Heart left ventricle (tissue), 16 donors: ENCODE data around the gene DNAJB13. TPM values are rescaled to one million over a fixed set of nuclear protein-coding genes. Genes with fewer than 3 reads are reported as not detected.

Source experiments
- ATAC-seq, 4 donors: fragments of 200-7000 bp; cut with Tn5 transposase; one replicate each; pipeline ENCODE4 v1.9.1; 2020 to 2022; ENCODE audit warnings: moderate library complexity in 4 of 4, mild to moderate bottlenecking in 3 of 4, moderate number of reproducible peaks in 1 of 4
- DNase-seq, 5 donors: peaks; one replicate each; pipeline ENCODE4 v3.0.0-alpha.2; 2020
- H3K27ac ChIP-seq, 12 donors: fragments of 200-600 bp; sonication (generic) in 4 of 12; one replicate each; pipeline versions ENCODE4 v1.5.0 to v1.8.0; 2016 to 2022; ENCODE audit warnings: mild to moderate bottlenecking in 2 of 12
- H3K27me3 ChIP-seq, 9 donors: fragments of 200-600 bp; sonication (generic) in 2 of 9; one replicate each; pipeline versions ENCODE4 v1.5.1 to v1.8.0; 2016 to 2022; ENCODE audit warnings: mild to moderate bottlenecking in 3 of 9
- H3K36me3 ChIP-seq, 9 donors: fragments of 200-600 bp; sonication (generic) in 2 of 9; one replicate each; pipeline versions ENCODE4 v1.5.0 to v1.8.0; 2018 to 2022; ENCODE audit warnings: mild to moderate bottlenecking in 2 of 9
- H3K4me1 ChIP-seq, 12 donors: fragments of 200-600 bp; sonication (generic) in 4 of 12; one replicate each; pipeline versions ENCODE4 v1.5.0 to v1.8.0; 2016 to 2022; ENCODE audit warnings: mild to moderate bottlenecking in 3 of 12
- H3K4me3 ChIP-seq, 12 donors: fragments of 200-600 bp; sonication (generic) in 4 of 12; one replicate each; pipeline versions ENCODE4 v1.5.0 to v1.8.0; 2017 to 2022; ENCODE audit warnings: mild to moderate bottlenecking in 9 of 12, moderate library complexity in 4 of 12
- H3K9me3 ChIP-seq, 12 donors: fragments of 200-600 bp; sonication (generic) in 4 of 12; one replicate each; pipeline versions ENCODE4 v1.5.0 to v1.8.0; 2016 to 2022; ENCODE audit warnings: mild to moderate bottlenecking in 1 of 12
- CTCF ChIP-seq, 12 donors: fragments of 200-600 bp; sonication (generic) in 4 of 12; IDR thresholded peaks; one replicate each; pipeline versions ENCODE4 v1.5.0 to v1.8.0; 2018 to 2022; ENCODE audit warnings: antibody characterized with exemption in 12 of 12, mild to moderate bottlenecking in 5 of 12
- POLR2A ChIP-seq, 2 donors: fragments of 450-650 bp; IDR thresholded peaks; one replicate each; pipeline ENCODE4 v1.6.1; 2017; ENCODE audit warnings: antibody characterized with exemption in 2 of 2, mild to moderate bottlenecking in 2 of 2, moderate library complexity in 2 of 2
- WGBS, 4 donors: extraction: QIAGEN DNeasy Blood & Tissue Kit in 2 of 4; methylation state at CpG; one replicate each; pipeline versions ENCODE4 v1.1.5 to v1.1.7; 2013 to 2018; 5-methylcytosine and 5-hydroxymethylcytosine counted together
- intact Hi-C, 10 donors: fragments of 100-400 bp; cut with DNase I; formaldehyde crosslinking; loops; one replicate each; pipeline versions ENCODE4 v1.11.1 to v1.14.2; 2022
- polyA plus RNA-seq, 2 donors: library from polyadenylated mRNA; stranded (reverse); fragments of 200-250 nt; gene quantifications; one replicate each; pipeline ENCODE4 v1.2.3, GENCODE V29; 2013
- total RNA-seq, 9 donors: library from RNA; depleted of rRNA in 2 of 9; stranded (reverse); fragments of >200 nt in 2 of 9; fragmentation: NEBNext Ultra II Directional in 3 of 9; extraction: Animal tissue kit (Norgen Biotek cat#: 25700) in 3 of 9; gene quantifications; one replicate each; pipeline versions ENCODE4 v1.1.0 to v1.2.4, GENCODE V29; 2016 to 2023
- donor health status: ischemic (EF 13 %, LVEDD 7.1; RV severe dilation, severe dysfunction).
- donor health status: healthy with polysubstance abuse.
- donor health status: DM: no; HTN: yes; CAD: no.
- donor health status: DM: no; HTN: no; CAD: no.
- donor health status: ischemic (EF 25% LVEDD 6.9; RV normal size, moderate dysfunction).
- donor health status: ischemic (EF 25% LVEDD 5.7; RV mildly dilated, moderate dysfunction).
- donor health status: healthy.
- donor health status: DM: yes; HTN: yes; CAD: no.
- donor health status: ischemic (EF 35%, LVEDD 5.7; RV mildly dilated, moderate dysfunction).
- donor health status: nonischemic (EF 11% LVEDD 7.7; RV severe dilation, severe dysfunction).
- donor health status: DM: yes; HTN: yes; CAD: no.
- donor health status: PGD.
- donor health status: ischemic (EF 29% LVEDD 5.4; RV normal size, mild dysfunction).
- donor health status: nonischemic (EF 23%, LVEDD 6.1; RV moderate dilation, normal function).

The DNAJB13 gene
- total and polyA plus RNA-seq, 11 donors, result 0.14 TPM; not detected in 10

- TF ChIP-seq POLR2A (IDR thresholded peaks at IDR 0.05) (no peak), CTCF (IDR thresholded peaks at IDR 0.05) (no peak)
- Histone ChIP-seq H3K36me3 (peaks cover 0 to 33% (median 20%) of the 10 kb centered on the region in 9 donors), H3K27me3 (no peaks in the 10 kb centered on the region), H3K4me3 (no peak overlapping the region), H3K9me3 (no peaks in the 10 kb centered on the region), H3K27ac (no peak overlapping the region), H3K4me1 (peaks cover 0 to 47% (median 12%) of the 10 kb centered on the region in 12 donors)
- ATAC-seq (no peak), DNase-seq (no peak)
- intact Hi-C loops, result no loop called here
- 85 to 92% (median 88%) methylated on average over 7 of the region's 7 CpGs for WGBS, 4 donors
Measured at GRCh38 chr11:74006743-74007304, 56.0 kb downstream of the DNAJB13 start.

GRCh38 chr11:74007691-74008372 lies 57.0 kb downstream of the DNAJB13 start:
- WGBS, 4 donors, result 63 to 74% (median 71%) methylated on average over 6 of the region's 6 CpGs
- H3K4me3 ChIP-seq, result no peak overlapping the region

GRCh38 chr11:74008373-74009229 lies 57.8 kb downstream of the DNAJB13 start, which contains the start of gene UCP3:
TSS of gene UCP3 (minus strand) at chr11:74009085. CDS start at chr11:74007042, 2,043 bp downstream.
- Histone ChIP-seq H3K9me3 (no peaks in the 10 kb centered on the region), H3K27me3 (no peaks in the 10 kb centered on the region), H3K4me1 (peaks cover 0 to 55% (median 13%) of the 10 kb centered on the region in 12 donors), H3K36me3 (peaks cover 0 to 20% (median 5%) of the 10 kb centered on the region in 9 donors), H3K4me3 (no peak within 1 kb of the TSS), H3K27ac (peak within 1 kb of the TSS in 8 of 12 donors; percentile 8 to 69 (median 30))
- intact Hi-C loops, result no loop called here
- DNase-seq (no peak), ATAC-seq (peak; percentile 13 to 59 (median 40))
- WGBS, 4 donors, result 55 to 65% (median 59%) methylated on average over 9 of the region's 9 CpGs
- no peak for TF ChIP-seq POLR2A (IDR thresholded peaks at IDR 0.05)
- no peak for TF ChIP-seq CTCF (IDR thresholded peaks at IDR 0.05)

More at GRCh38 chr11:74007691-74008372, 57.0 kb downstream of the DNAJB13 start:
- Histone ChIP-seq H3K4me1 (peaks cover 0 to 55% (median 13%) of the 10 kb centered on the region in 12 donors), H3K27me3 (no peaks in the 10 kb centered on the region), H3K36me3 (peaks cover 0 to 25% (median 10%) of the 10 kb centered on the region in 9 donors), H3K27ac (peak overlapping the region in 7 of 12 donors; percentile 19 to 69 (median 31)), H3K9me3 (no peaks in the 10 kb centered on the region)
- DNase-seq, result no peak
- TF ChIP-seq POLR2A (IDR thresholded peaks at IDR 0.05), result no peak
- no peak for TF ChIP-seq CTCF (IDR thresholded peaks at IDR 0.05)
- peak in 3 of 4 donors; percentile 21 to 49 (median 44) for ATAC-seq
- intact Hi-C loops, result no loop called here

- intact Hi-C loops, result no loop called here
- ATAC-seq (no peak), DNase-seq (no peak)
- no peak for TF ChIP-seq POLR2A (IDR thresholded peaks at IDR 0.05)
- TF ChIP-seq CTCF (IDR thresholded peaks at IDR 0.05), result no peak
- Histone ChIP-seq H3K4me1 (peaks cover 0 to 55% (median 13%) of the 10 kb centered on the region in 12 donors), H3K36me3 (peaks cover 0 to 20% (median 0%) of the 10 kb centered on the region in 9 donors), H3K27ac (peak overlapping the region in 3 of 12 donors; percentile 15 to 69 (median 48)), H3K27me3 (no peaks in the 10 kb centered on the region), H3K4me3 (no peak overlapping the region), H3K9me3 (no peaks in the 10 kb centered on the region)
- WGBS, 4 donors, result 61 to 79% (median 68%) methylated on average over 3 of the region's 3 CpGs
Measured at GRCh38 chr11:74009230-74009547, 58.4 kb downstream of the DNAJB13 start.
